AG08396 (cell line): ENCODE measurements around the gene MKNK2.
A peak's percentile ranks its signal among the peaks of the same experiment; 100 is the strongest.

ENCODE experiments used
- DNase-seq: peaks from one replicate; pipeline ENCODE4 v3.0.0; 2012; ENCODE audit warnings: low spot score, mixed read lengths

The MKNK2 gene

GRCh38 chr19:2058570-2059421 is 7.8 kb upstream of the MKNK2 start:
- no peak for DNase-seq

DNA sequence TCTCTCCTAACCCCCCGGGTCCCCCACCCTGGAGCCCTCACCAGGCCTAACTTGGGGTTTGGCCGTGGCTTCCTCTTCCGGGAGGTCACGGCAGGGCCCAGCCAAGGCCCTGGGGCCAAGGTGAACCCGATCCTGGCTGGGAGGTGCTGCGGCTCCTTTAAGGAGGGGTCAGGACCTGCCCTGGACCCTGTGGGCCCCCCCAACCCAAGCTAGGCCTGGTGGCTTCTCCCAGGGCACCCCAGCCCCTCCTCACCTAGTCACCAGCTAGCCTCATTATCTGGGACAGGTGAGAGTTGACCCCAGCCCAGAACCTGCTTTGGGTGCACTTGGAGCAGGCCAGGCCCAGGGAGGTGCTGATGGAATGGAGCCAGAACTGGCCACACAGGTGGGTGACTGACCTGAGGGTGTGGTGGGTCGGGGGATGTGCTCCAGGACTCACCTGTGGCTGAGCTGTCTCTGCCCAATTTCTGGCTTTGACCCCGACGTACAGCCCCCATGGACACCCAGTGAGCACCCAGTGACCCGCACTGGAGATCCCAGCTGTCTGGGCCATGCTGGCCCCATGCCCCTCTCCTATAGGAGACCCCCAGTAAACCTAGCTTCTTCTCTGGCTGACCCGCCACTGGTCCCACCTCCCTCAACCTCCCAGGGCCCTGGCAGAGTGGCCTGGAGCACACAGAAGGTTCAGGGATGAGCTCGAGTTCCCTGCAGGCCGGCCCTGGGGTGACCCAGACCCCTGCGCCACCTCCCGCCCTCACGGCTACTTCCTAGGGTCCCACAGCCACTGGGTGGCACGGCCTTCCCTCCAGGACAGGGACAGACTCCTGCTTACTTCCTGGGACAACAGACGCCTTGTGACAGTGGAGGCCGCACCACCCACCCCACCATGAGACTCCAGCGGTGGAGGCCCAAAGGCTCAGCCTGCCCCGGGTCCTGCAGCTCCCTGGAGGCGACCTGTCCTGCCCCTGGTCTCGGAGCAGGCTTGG is 6.7 kb upstream of the MKNK2 start:
- DNase-seq: no peak

- DNase-seq: no peak
Observed at GRCh38 chr19:2056837-2057192, 5.8 kb upstream of the MKNK2 start.

GRCh38 chr19:2055931-2056836 is 5.1 kb upstream of the MKNK2 start:
- no peak for DNase-seq

- no peak for DNase-seq
Observed at GRCh38 chr19:2054763-2055162, 3.7 kb upstream of the MKNK2 start.

GRCh38 chr19:2053601-2054389 is 2.8 kb upstream of the MKNK2 start:
- DNase-seq: no peak

DNA sequence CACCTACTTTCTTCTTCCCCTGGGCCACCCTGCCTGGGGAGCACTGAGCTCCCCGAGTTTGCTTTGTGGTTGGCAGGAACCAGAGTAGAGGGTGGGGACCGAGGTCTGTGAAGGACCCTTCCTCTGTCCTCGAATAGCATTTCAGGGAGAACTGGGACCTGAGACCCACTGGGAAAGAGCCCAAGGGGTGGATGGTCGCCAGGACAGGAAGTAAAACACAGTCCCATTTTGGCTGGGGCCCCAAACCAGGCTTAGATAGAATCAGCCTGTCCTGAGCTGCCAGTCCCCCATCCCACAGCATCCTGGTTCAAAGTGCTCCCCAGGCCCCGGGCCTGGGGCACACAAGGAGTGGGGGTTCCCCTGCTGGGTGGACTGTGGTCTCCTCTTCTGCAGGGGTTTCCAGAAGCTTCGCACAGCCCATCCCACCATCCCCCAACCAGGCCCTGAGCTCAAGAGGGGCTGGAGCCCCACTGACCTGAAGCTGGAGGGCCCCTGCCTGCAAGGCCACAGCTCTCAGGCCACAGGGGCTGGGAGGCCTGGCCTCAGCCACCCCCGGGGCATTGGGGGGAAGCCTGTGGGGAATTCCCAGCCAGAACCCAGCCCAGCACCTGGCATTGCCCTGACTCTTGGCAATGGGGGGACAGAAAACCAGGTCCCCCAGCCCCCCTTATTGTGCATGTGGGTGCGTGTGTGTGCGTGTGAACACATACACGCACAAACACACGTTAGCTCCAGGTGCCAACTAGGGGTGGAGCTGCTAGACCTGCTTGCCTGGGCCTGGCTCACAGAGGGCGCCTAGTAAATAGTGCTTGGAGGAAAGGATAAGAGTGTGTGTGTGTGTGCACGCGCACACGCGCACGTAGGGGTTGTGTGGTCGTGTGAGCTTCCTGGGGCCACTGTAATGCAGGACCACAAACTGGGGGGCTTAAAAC is 995 bp upstream of the MKNK2 start:
- DNase-seq: no peak

GRCh38 chr19:2050349-2050990 is 574 bp downstream of the MKNK2 start:
- DNase-seq: no peak

DNA sequence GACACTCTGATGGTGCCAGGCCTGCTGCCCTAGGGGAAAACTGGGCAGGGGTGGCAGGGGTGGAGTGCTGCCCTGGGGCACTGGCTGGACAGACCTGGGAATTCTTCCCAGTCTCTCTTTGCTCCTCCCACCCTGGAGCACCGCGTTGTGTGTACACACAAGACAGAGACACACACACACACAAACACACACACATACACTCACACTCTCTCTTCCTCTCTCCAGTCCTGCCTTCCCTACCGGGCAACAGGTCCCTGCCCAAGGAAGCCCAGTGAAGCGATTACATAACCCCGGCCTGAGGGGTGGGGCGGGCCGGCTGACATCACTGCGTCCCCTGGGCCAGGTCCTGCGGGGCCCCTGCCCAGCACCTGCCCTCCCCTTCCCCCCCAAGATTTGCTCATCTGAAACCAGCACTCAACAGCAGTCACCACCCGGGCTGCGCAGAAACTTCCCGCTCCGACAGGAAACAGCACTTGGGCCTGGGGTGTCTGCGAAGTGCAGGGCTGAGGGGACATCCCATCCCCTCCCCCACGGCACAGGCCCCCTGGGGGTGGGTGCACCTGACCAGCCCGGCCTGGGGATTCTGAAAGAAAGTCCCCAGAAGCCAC is 1.2 kb downstream of the MKNK2 start:
- peak; percentile 63 for DNase-seq

GRCh38 chr19:2048959-2049740 is 1.9 kb downstream of the MKNK2 start:
- no peak for DNase-seq

DNA sequence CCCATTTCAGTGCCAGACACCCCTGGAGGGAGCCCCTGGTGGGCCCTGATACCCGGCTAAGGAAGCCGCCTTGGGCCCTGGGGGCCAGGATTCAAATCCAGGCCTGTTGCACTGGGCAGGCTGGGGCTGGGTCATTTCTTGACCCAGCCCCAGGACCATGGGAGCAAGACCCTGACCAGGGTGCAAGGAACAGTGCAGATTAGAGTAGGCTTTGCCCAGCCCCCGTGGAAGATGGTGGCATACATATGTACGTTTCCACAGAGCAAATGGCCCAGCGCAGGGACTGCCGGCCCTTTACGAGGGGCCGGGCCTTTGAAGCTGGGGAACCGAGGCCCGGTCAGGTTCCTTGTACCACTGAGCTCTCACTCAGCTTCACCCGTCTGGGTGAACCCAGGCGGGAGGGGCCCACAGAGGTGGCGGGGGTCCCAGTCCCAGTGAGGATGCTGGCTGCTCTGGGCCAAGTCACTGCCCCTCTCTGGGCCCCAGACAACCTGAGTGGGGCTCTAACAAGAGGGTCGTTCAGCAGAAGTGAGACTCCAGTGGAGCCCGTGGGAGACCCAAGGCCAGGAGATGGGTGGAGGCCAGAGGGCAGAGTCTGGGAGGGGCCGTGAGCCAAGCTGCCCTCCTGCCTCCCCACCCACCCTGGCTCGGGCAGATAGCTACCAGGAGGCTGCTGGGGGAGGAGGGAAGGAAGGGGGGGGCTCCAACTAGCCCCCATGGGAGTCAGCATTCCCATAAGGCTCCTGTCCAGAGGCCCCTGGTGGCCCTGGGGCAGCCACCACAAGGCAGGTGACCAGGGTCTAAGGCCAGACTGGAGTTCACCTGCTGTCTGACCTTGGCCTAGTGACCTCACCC is 2.7 kb downstream of the MKNK2 start:
- DNase-seq: no peak

GRCh38 chr19:2047449-2048103 is 3.5 kb downstream of the MKNK2 start:
- DNase-seq: no peak

GRCh38 chr19:2047076-2047448 is 4.0 kb downstream of the MKNK2 start:
- no peak for DNase-seq

DNA sequence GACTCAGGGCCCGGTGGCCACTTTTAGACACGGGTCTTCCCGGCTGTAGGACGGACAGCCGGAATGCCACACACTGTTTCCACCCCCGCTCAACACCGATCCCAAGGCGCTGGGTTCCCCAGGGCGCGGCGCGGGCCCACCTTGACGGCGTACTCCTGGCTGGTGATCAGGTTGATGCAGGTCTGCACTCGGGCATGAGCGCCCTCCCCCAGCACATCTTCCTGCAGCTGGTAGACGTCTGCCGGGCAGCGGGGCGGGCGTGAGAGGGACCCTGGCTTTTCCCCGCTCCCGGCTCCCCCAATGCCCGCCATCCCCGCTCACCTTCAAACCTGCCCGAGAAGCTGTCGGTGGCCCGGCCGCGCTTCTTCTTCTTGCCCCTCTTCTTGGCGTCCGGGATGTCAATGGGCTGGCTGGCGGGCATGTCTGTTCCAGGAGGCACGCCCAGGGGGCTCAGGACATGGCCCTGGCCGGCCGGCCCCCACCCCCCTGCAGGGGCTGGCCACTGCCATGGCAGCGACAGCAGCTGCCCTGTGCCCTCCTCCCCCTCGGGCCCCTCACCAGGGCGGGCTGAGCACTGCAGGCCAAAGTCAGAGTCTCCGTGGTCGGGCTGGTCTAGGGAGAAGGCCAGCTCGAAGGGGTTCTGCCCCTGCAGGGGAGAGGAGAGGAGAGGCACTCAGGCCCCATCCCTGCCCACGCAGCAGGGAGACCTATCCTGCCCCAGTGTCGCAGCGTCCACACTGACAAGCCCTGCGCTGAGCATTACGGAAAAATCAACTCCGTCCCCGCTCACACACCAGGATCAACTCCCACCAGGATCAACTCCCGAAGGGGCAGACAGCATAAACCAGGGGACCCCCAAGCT is 4.8 kb downstream of the MKNK2 start:
- DNase-seq: no peak

- DNase-seq: no peak
Observed at GRCh38 chr19:2045501-2046045, 5.5 kb downstream of the MKNK2 start.
